HG03460 (cell line): Measurements from ENCODE around the gene STK32A.

Experiments used
- ATAC-seq: cut with Tn5 transposase; IDR thresholded peaks from one replicate; pipeline ENCODE4 v1.9.1; 2021; ENCODE audit not compliant: unreplicated experiment

Gene STK32A

GRCh38 chr5:147248561-147248960 is 13.7 kb downstream of the STK32A start:
- ATAC-seq: no peak

- no peak for ATAC-seq
Measured at GRCh38 chr5:147259837-147260236, 25.0 kb downstream of the STK32A start.

- no peak for ATAC-seq
Measured at GRCh38 chr5:147267082-147267832, 32.4 kb downstream of the STK32A start.

- ATAC-seq: no peak
Measured at GRCh38 chr5:147276497-147276896, 41.7 kb downstream of the STK32A start.

- no peak for ATAC-seq
Measured at GRCh38 chr5:147286296-147286695, 51.5 kb downstream of the STK32A start.

GRCh38 chr5:147287110-147287509 is 52.3 kb downstream of the STK32A start:
- ATAC-seq: no peak

GRCh38 chr5:147290261-147290660 is 55.4 kb downstream of the STK32A start:
- no peak for ATAC-seq

GRCh38 chr5:147303251-147303650 is 68.4 kb downstream of the STK32A start:
- ATAC-seq: no peak

GRCh38 chr5:147303976-147304375 is 69.2 kb downstream of the STK32A start:
- no peak for ATAC-seq

GRCh38 chr5:147305147-147305546 is 70.3 kb downstream of the STK32A start:
- ATAC-seq: no peak

- ATAC-seq: no peak
Measured at GRCh38 chr5:147306351-147306750, 71.5 kb downstream of the STK32A start.

- no peak for ATAC-seq
Measured at GRCh38 chr5:147307170-147307569, 72.3 kb downstream of the STK32A start.

GRCh38 chr5:147309621-147310020 is 74.8 kb downstream of the STK32A start:
- ATAC-seq: no peak

GRCh38 chr5:147310059-147310704 is 75.4 kb downstream of the STK32A start:
- ATAC-seq: no peak

- no peak for ATAC-seq
Measured at GRCh38 chr5:147317978-147318684, 83.3 kb downstream of the STK32A start.

- ATAC-seq: no peak
Measured at GRCh38 chr5:147321569-147321968, 86.7 kb downstream of the STK32A start.

GRCh38 chr5:147327421-147327820 is 92.6 kb downstream of the STK32A start:
- ATAC-seq: no peak

- no peak for ATAC-seq
Measured at GRCh38 chr5:147327905-147328304, 93.1 kb downstream of the STK32A start.

GRCh38 chr5:147332658-147333057 is 97.8 kb downstream of the STK32A start:
- peak; percentile 46 for ATAC-seq

GRCh38 chr5:147336876-147337275 is 102.0 kb downstream of the STK32A start:
- ATAC-seq: no peak

- ATAC-seq: no peak
Measured at GRCh38 chr5:147339313-147339712, 104.5 kb downstream of the STK32A start.

GRCh38 chr5:147340941-147341340 is 106.1 kb downstream of the STK32A start:
- ATAC-seq: no peak
